GM19023 (cell line): Measurements from ENCODE around the gene FGF4.
"Not testable (repeated sequence)": the region's sequence is repeated elsewhere in the genome, so short reads cannot be mapped to it uniquely, and the experiment has no call there.

Experiments used
- ATAC-seq: cut with Tn5 transposase; IDR thresholded peaks from one replicate; pipeline ENCODE4 v1.9.1; 2021; ENCODE audit warnings: mild to moderate bottlenecking, moderate library complexity; ENCODE audit not compliant: unreplicated experiment

FGF4 gene

GRCh38 chr11:69773626-69774353 lies 1.4 kb downstream of the FGF4 start:
- no peak for ATAC-seq

GRCh38 chr11:69771466-69771865 lies 3.7 kb downstream of the FGF4 start:
- no peak for ATAC-seq

- ATAC-seq, result no peak
Observed at GRCh38 chr11:69770540-69770939, 4.6 kb downstream of the FGF4 start.

DNA sequence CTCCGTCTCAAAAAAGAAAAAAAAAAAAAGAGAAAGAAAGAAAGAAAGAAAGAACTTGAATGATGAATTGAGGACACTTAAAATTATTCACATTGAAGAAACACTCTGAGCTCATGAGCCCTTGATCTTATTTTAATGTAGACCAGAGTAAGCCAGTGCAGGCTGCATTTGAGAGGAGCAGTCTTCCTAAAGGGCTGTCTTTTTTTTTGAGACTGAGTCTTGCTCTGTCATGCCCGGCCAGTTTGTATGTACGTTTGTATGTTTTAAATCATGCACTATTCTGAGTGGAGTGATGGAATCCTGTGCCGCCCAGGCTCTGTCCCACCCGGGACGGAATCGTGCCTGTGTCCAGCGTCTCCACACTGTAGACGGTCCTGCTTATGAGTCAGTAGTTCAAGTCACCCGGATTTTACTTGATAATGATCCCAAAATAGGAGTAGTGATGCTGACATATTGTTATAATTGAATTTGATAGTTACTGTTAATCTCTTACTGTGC lies 9.6 kb downstream of the FGF4 start:
- no peak for ATAC-seq

- not testable (repeated sequence) for ATAC-seq
Observed at GRCh38 chr11:69764918-69765317, 10.2 kb downstream of the FGF4 start.

GRCh38 chr11:69760319-69760718 lies 14.8 kb downstream of the FGF4 start:
- ATAC-seq, result no peak

GRCh38 chr11:69752890-69753289 lies 22.3 kb downstream of the FGF4 start:
- no peak for ATAC-seq

GRCh38 chr11:69750875-69751597 lies 24.1 kb downstream of the FGF4 start:
- no peak for ATAC-seq

- no peak for ATAC-seq
Observed at GRCh38 chr11:69750108-69750850, 24.9 kb downstream of the FGF4 start.

DNA sequence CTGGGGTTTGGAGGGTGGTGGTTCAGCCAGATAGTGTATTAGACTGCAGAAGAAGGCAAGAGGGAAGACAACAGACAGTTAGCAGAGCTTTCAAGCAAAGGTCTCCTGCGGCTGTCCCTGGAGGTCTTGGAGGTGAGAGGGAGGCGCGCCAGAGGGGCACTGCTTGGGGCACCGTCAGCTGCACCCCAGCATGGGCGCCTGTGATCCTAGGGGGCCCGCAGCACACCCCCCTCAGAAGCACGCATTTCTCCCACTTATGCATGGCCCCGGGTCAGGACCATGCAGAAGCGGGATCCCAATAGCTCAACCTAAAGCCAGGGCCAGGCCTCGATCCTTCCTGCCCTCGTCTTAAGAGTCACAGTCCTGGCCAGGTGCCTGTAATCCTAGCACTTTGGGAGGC lies 26.5 kb downstream of the FGF4 start:
- no peak for ATAC-seq

DNA sequence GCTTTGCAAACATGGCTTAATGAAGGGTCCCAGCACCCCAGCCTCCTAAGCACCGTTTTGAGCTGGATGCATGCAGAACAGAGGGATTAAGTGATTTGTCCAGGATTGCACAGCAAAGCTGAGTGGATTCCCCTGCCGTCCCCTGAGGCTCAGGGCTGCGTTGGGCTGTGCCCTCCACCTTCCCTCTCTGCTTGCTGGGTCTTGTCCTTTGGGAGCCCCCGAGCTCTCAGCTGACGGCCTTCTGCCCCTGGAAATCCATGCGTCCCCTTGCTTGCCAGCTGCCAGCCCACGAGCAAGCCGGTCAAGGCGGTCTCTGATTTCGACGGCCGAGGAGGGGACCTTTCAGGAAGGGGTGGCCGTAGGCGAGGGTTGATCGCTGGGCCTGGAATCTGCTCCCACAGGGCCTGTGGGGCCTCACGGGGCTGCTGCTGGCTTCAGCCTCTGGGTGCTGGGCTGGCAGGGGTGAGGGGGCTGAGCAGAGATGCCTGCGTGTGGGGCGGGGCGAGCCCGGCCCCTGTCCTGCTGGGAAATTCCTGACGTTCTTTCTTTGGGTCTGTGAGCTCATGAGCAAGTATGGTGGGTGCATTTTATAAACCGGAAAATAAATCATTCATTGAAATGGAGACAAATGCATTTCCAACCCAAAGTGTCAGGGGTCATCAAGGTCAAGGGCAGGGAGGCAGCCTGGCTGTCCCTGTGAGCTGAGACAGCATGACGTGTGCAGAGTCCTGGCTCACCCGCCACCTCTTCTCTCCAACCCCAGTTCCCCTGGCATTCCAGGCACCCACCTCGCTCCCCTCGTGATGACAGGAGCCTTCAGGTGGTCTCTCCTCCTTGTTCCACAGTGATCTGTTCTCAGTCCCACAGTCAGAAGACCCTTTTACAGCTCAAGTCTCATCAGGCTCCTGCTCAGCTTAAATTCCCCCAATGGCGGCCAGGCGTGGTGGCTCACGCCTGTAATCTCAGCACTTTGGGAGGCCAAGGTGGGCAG lies 28.1 kb downstream of the FGF4 start:
- no peak for ATAC-seq

- ATAC-seq, result no peak
Observed at GRCh38 chr11:69746140-69746539, 29.0 kb downstream of the FGF4 start.

DNA sequence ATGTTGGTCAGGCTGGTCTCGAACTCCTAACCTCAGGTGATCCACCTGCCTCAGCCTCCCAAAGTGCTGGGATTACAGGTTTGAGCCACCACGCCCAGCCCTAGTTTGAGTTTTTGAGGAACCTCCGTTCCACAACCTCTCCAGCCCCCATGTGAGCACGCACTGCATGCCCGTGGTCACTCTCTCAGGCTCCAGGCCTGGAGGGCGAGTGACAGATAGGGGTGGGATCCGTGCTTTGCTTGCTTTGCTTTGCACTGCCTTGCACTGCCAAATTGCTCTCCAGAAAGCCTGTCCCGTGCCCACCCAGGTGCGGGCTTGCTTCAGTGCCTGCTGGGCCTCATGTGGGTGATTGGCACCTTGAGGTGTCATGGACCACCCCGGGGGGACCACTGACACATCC lies 29.9 kb downstream of the FGF4 start:
- ATAC-seq, result no peak

- ATAC-seq, result no peak
Observed at GRCh38 chr11:69744435-69744834, 30.7 kb downstream of the FGF4 start.

DNA sequence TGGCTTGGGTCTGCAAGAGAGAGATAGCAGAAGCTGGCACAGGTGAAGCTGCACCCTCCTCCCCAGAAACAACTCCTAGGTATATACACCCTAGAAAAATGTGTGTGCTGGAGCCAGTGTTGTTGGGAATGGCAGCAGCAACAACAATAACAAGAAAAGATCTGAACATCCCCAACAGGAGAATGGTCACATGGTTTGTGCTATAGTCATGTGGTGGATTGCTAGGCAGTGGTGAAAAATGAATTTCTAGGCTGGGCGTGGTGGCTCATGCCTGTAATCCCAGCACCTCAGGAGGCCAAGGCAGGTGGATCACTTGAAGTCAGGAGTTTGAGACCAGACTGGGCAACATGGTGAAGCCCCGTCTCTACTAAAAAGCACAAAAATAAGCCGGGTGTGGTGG lies 40.3 kb downstream of the FGF4 start:
- ATAC-seq, result no peak

GRCh38 chr11:69734367-69734766 lies 40.8 kb downstream of the FGF4 start:
- ATAC-seq, result no peak

DNA sequence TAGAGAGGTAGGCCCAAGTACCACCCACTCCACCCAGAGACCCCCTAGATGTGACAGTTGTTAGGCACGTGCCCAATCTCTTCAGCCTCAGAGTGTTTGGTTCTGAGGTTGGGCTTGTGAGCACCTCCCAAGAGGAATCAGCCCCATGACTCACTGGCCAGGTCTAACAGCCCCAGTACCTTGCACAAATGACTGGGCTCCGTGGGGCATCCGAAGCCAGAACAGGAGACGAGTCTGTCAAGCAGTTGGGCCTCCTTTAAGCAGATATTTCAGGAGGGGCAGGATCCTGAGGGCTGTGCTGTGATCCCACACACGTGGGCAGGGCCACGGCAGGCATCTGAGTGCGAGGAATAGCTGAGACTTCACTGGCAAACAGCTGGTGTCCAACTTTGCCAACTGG lies 42.2 kb downstream of the FGF4 start:
- no peak for ATAC-seq

- no peak for ATAC-seq
Observed at GRCh38 chr11:69731110-69731509, 44.0 kb downstream of the FGF4 start.

DNA sequence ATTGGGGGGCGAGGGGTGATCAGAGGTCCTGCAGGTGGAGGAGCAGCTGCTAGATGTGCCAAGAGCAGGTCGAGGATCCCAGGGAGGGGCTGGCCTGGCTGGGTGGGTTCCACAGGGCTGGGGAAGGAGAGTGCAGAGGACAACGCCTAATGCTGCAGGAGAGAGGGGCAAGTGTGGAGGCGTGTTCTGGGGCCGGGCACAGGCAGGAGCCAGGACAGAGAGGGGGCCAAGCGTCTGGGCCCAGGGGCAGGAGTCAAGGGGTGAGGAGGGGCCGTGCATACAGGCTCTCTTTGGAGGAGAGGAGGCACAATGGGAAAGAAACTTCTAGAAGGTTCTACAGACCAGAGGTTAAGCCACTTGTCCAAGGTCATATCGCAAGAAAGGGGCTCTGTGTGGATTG lies 44.6 kb downstream of the FGF4 start:
- ATAC-seq, result no peak

DNA sequence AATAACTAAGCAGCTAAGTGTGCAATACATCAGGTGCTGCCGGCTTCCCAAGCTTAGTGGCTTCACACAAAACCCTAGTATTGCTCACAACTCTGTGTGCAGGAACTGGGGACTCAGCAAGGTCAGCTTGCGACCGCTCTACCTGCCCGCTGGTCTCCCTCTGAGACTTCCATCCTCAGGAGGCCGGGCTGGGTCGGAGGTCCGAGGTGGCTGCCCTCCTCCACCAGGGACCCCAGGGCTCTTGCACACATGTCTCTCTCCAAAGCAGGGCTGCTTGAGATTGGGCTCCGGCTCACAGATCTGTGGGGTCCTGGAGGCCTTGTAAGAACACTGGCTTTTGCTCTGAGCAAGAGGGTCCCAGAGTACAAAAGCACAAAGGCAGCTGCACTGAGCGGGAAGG lies 45.9 kb downstream of the FGF4 start:
- ATAC-seq, result no peak

DNA sequence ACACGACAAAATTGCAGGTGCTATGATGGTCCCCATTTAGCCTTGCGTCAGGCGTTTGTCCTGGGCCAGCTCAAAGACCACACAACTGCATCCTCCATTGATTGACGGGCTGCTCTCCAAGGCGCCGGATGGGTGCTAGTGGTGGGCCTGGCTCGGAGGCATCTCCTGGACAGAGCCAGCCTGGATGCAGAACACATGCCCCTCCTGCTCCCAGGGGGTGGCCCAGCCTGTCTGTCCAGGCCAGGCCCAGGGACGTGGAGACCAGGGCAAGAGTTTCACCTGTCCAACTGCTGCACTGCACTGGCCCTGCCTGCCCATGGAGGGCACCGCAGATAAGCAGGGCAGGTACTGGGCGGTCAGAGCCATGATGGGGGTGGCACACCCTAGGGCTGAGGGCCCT lies 47.9 kb downstream of the FGF4 start:
- ATAC-seq, result no peak
